ENCODE data around the gene IGFL2. TPM values are rescaled to one million over a fixed set of nuclear protein-coding genes. Genes with fewer than 3 reads are reported as not detected.
"Not testable (repeated sequence)": the region's sequence is repeated elsewhere in the genome, so short reads cannot be mapped to it uniquely, and the experiment has no call there.

The IGFL2 gene
- not detected for polyA plus RNA-seq (ENCODE audit: insufficient read length)

GRCh38 chr19:46147791-46148288, at the start of gene IGFL2:
Gene IGFL2 (plus strand): TSS chr19:46148238. CDS start chr19:46148279, 41 bp downstream.
- no peak for DNase-seq (ENCODE audit: low read depth)

GRCh38 chr19:46100344-46100743, 47.7 kb upstream of the IGFL2 start:
- DNase-seq (ENCODE audit: low read depth) = no peak

GRCh38 chr19:46101293-46101692, 46.7 kb upstream of the IGFL2 start:
- DNase-seq (ENCODE audit: low read depth) = no peak

- not testable (repeated sequence) for DNase-seq (ENCODE audit: low read depth)
Observed at GRCh38 chr19:46102333-46102732, 45.7 kb upstream of the IGFL2 start.

- no peak for DNase-seq (ENCODE audit: low read depth)
Observed at GRCh38 chr19:46107371-46107770, 40.7 kb upstream of the IGFL2 start.

GRCh38 chr19:46109876-46110275, 38.2 kb upstream of the IGFL2 start:
- no peak for DNase-seq (ENCODE audit: low read depth)

- no peak for DNase-seq (ENCODE audit: low read depth)
Observed at GRCh38 chr19:46111376-46111775, 36.7 kb upstream of the IGFL2 start.

GRCh38 chr19:46112527-46112926, 35.5 kb upstream of the IGFL2 start:
- DNase-seq (ENCODE audit: low read depth) = no peak

- no peak for DNase-seq (ENCODE audit: low read depth)
Observed at GRCh38 chr19:46113726-46114125, 34.3 kb upstream of the IGFL2 start.

- no peak for DNase-seq (ENCODE audit: low read depth)
Observed at GRCh38 chr19:46115396-46116106, 32.5 kb upstream of the IGFL2 start.

GRCh38 chr19:46116121-46116520, 31.9 kb upstream of the IGFL2 start:
- DNase-seq (ENCODE audit: low read depth) = no peak

GRCh38 chr19:46118136-46118535, 29.9 kb upstream of the IGFL2 start:
- DNase-seq (ENCODE audit: low read depth) = no peak

GRCh38 chr19:46124638-46125115, 23.4 kb upstream of the IGFL2 start, which contains the start of gene IGFL3:
Gene IGFL3 (minus strand): TSS chr19:46124688. CDS start chr19:46124649, 39 bp downstream.
- DNase-seq (ENCODE audit: low read depth) = no peak

- no peak for DNase-seq (ENCODE audit: low read depth)
Observed at GRCh38 chr19:46125447-46125846, 22.6 kb upstream of the IGFL2 start.

- no peak for DNase-seq (ENCODE audit: low read depth)
Observed at GRCh38 chr19:46126086-46126580, 21.9 kb upstream of the IGFL2 start.

GRCh38 chr19:46131485-46132143, 16.4 kb upstream of the IGFL2 start:
- DNase-seq (ENCODE audit: low read depth) = no peak

- DNase-seq (ENCODE audit: low read depth) = no peak
Observed at GRCh38 chr19:46132508-46133100, 15.4 kb upstream of the IGFL2 start.

GRCh38 chr19:46133101-46133627, 14.9 kb upstream of the IGFL2 start:
- no peak for DNase-seq (ENCODE audit: low read depth)

GRCh38 chr19:46133777-46134241, 14.2 kb upstream of the IGFL2 start:
- no peak for DNase-seq (ENCODE audit: low read depth)

GRCh38 chr19:46134527-46134926, 13.5 kb upstream of the IGFL2 start:
- no peak for DNase-seq (ENCODE audit: low read depth)

- no peak for DNase-seq (ENCODE audit: low read depth)
Observed at GRCh38 chr19:46137915-46138473, 10.0 kb upstream of the IGFL2 start.

GRCh38 chr19:46141421-46141820, 6.6 kb upstream of the IGFL2 start:
- no peak for DNase-seq (ENCODE audit: low read depth)
